Vagina (tissue), 2 donors: ENCODE data around the gene GALM.

Experiments
- POLR2AphosphoS5 ChIP-seq, 2 donors: sonication (generic); formaldehyde crosslinking; IDR thresholded peaks; one replicate each; pipeline ENCODE4 v1.9.0; 2017; ENCODE audit warnings: antibody characterized with exemption in 2 of 2, mild to moderate bottlenecking in 2 of 2, low read depth in 1 of 2; ENCODE audit not compliant: insufficient read depth in 1 of 2
- TF ChIP-seq, protein P1 (sequence below), 3 experiments: fragments of 450-650 bp in 2 of 3; fragments of 200-600 bp in 1 of 3; sonication (generic) in 1 of 3; IDR thresholded peaks; one replicate each; pipeline ENCODE4 v1.5.1; 2017 to 2019; ENCODE audit warnings: antibody characterized with exemption in 3 of 3, mild to moderate bottlenecking in 2 of 3, moderate library complexity in 2 of 3

DNA sequence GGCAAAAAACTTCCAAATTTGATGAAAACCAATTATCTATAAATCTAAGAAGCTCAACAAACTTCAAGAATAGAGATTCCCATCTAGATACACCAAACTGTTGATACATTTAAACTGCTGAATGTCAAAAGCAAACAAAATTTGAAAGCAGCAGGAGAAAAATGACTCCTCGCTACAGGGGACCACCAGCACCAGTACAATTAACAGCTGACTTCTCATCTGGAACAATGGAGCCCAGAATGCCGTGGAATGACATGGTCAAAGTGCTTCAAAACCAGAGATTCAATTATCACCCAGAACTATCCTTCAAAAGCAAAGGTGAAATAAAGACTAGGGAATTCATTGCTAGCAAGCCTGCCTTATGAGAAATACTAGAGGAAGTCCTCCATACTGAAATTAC, 73.6 kb downstream of the GALM start:
- TF ChIP-seq, protein P1, sequence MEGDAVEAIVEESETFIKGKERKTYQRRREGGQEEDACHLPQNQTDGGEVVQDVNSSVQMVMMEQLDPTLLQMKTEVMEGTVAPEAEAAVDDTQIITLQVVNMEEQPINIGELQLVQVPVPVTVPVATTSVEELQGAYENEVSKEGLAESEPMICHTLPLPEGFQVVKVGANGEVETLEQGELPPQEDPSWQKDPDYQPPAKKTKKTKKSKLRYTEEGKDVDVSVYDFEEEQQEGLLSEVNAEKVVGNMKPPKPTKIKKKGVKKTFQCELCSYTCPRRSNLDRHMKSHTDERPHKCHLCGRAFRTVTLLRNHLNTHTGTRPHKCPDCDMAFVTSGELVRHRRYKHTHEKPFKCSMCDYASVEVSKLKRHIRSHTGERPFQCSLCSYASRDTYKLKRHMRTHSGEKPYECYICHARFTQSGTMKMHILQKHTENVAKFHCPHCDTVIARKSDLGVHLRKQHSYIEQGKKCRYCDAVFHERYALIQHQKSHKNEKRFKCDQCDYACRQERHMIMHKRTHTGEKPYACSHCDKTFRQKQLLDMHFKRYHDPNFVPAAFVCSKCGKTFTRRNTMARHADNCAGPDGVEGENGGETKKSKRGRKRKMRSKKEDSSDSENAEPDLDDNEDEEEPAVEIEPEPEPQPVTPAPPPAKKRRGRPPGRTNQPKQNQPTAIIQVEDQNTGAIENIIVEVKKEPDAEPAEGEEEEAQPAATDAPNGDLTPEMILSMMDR (IDR thresholded peaks at IDR 0.05) = no peak
- no peak for TF ChIP-seq POLR2AphosphoS5 (IDR thresholded peaks at IDR 0.05; ENCODE audit: insufficient read depth in 1 of 2, low read depth in 1 of 2)
